IMR-90 (cell line): Measurements from ENCODE around the gene ORC5. TPM values are rescaled to one million over a fixed set of nuclear protein-coding genes. Genes with fewer than 3 reads are reported as not detected.

Experiments used
- ATAC-seq: fragments of 200-7000 bp; cut with Tn5 transposase; 2 replicates; pipeline ENCODE4 v1.9.1; 2020; ENCODE audit warnings: low read depth, mild to moderate bottlenecking, moderate library complexity
- BruUV-seq: library from RNA; stranded (reverse); fragments of 400-500 nt; replicated peaks from 2 replicates; lab custom pipeline; 2021; lab: Mats Ljungman, UMichigan
- CTCF ChIA-PET: fragments of 300-600 bp; formaldehyde crosslinking; extraction: SDS; loops from one replicate; lab custom pipeline; 2021; ENCODE audit warnings: antibody characterized with exemption; lab: Yijun Ruan, JAX
- POLR2A ChIA-PET: fragments of 300-600 bp; sonication (Branson Sonifier 250); formaldehyde crosslinking; loops from one replicate; lab custom pipeline; 2022; ENCODE audit warnings: antibody characterized with exemption; ENCODE audit not compliant: unreplicated experiment; lab: Charles Lee
- DNase-seq: peaks from one replicate; pipeline ENCODE4 v3.0.0; 2013
- H2AFZ ChIP-seq: replicated peaks from 2 replicates; pipeline ENCODE3; 2013; ENCODE audit warnings: low read length, mild to moderate bottlenecking; ENCODE audit not compliant: poor library complexity
- H2AK5ac ChIP-seq: 2 replicates; pipeline ENCODE4 v1.6.1; 2013; ENCODE audit warnings: low read depth, low read length, inconsistent platforms
- H2AK9ac ChIP-seq: replicated peaks from 2 replicates; pipeline ENCODE3; 2013; ENCODE audit warnings: mild to moderate bottlenecking, low read depth, low read length, moderate library complexity; ENCODE audit not compliant: poor library complexity
- H2BK120ac ChIP-seq: 2 replicates; pipeline ENCODE4 v1.6.1; 2013; ENCODE audit warnings: low read depth, low read length, inconsistent platforms
- H2BK15ac ChIP-seq: 3 replicates; pipeline ENCODE4 v1.6.1; 2013; ENCODE audit warnings: low read depth, low read length, inconsistent platforms
- H2BK20ac ChIP-seq: 2 replicates; pipeline ENCODE4 v1.6.1; 2013; ENCODE audit warnings: low read depth, mild to moderate bottlenecking, inconsistent platforms, low read length, moderate library complexity
- H2BK5ac ChIP-seq: 2 replicates; pipeline ENCODE4 v1.6.1; 2013; ENCODE audit warnings: mild to moderate bottlenecking, low read depth, low read length, inconsistent platforms; ENCODE audit not compliant: poor library complexity, severe bottlenecking
- H3K14ac ChIP-seq: replicated peaks from 2 replicates; pipeline ENCODE4 v1.6.1; 2013; ENCODE audit warnings: low read depth, low read length, inconsistent platforms
- H3K18ac ChIP-seq: 2 replicates; pipeline ENCODE4 v1.6.1; 2013; ENCODE audit warnings: low read depth, low read length, control low read depth
- H3K23ac ChIP-seq: 2 replicates; pipeline ENCODE4 v1.6.1; 2013; ENCODE audit warnings: low read depth, low read length, inconsistent platforms
- H3K27ac ChIP-seq: 2 replicates; pipeline ENCODE4 v1.5.1; 2013; ENCODE audit warnings: mild to moderate bottlenecking, control low read depth, low read length; ENCODE audit not compliant: insufficient read depth
- H3K27me3 ChIP-seq: 2 replicates; pipeline ENCODE4 v1.6.1; 2013; ENCODE audit warnings: low read length; ENCODE audit not compliant: control insufficient read depth, insufficient read depth
- H3K36me3 ChIP-seq: 2 replicates; pipeline ENCODE4 v1.6.1; 2013; ENCODE audit warnings: low read length, mixed read lengths; ENCODE audit not compliant: control insufficient read depth, insufficient read depth
- H3K4ac ChIP-seq: 2 replicates; pipeline ENCODE4 v1.6.1; 2013; ENCODE audit warnings: low read depth, low read length, inconsistent platforms
- H3K4me1 ChIP-seq: 2 replicates; pipeline ENCODE4 v1.6.1; 2013; ENCODE audit warnings: low read length, mixed read lengths; ENCODE audit not compliant: control insufficient read depth, insufficient read depth
- H3K4me2 ChIP-seq: 2 replicates; pipeline ENCODE4 v1.6.1; 2013; ENCODE audit warnings: low read depth, mild to moderate bottlenecking, control low read depth, low read length, moderate library complexity
- H3K4me3 ChIP-seq: 2 replicates; pipeline ENCODE4 v1.5.1; 2013; ENCODE audit warnings: low read depth, mild to moderate bottlenecking, control low read depth, low read length, moderate library complexity; ENCODE audit not compliant: insufficient read depth
- H3K56ac ChIP-seq: 2 replicates; pipeline ENCODE4 v1.6.1; 2013; ENCODE audit warnings: low read length, inconsistent platforms; ENCODE audit not compliant: insufficient read depth; ENCODE audit errors: extremely low read depth
- H3K79me1 ChIP-seq, 2 experiments: 2 replicates each; pipeline ENCODE4 v1.6.1; 2013; ENCODE audit warnings: low read length in 2 of 2, inconsistent platforms in 1 of 2, low read depth in 1 of 2
- H3K9ac ChIP-seq: 2 replicates; pipeline ENCODE4 v1.6.1; 2013; ENCODE audit warnings: low read depth, low read length, control low read depth
- H3K9me1 ChIP-seq: 2 replicates; pipeline ENCODE4 v1.6.1; 2013; ENCODE audit warnings: low read length, inconsistent platforms; ENCODE audit not compliant: insufficient read depth
- H3K9me3 ChIP-seq: 2 replicates; pipeline ENCODE4 v1.6.1; 2013; ENCODE audit warnings: low read length; ENCODE audit not compliant: control insufficient read depth, insufficient read depth
- H4K20me1 ChIP-seq: 2 replicates; pipeline ENCODE4 v1.6.1; 2013; ENCODE audit warnings: low read length, inconsistent platforms; ENCODE audit not compliant: insufficient read depth
- H4K5ac ChIP-seq: 2 replicates; pipeline ENCODE4 v1.6.1; 2013; ENCODE audit warnings: mild to moderate bottlenecking, low read depth, low read length, control low read depth
- H4K8ac ChIP-seq, 2 experiments: 2 replicates each; pipeline ENCODE4 v1.6.1; 2013; ENCODE audit warnings: low read depth in 2 of 2, low read length in 2 of 2, control low read depth in 1 of 2, inconsistent platforms in 1 of 2
- H4K91ac ChIP-seq: 2 replicates; pipeline ENCODE4 v1.6.1; 2013; ENCODE audit warnings: low read depth, low read length, inconsistent platforms; ENCODE audit not compliant: insufficient read depth
- ELK1 ChIP-seq: fragments of 150-350 bp; IDR thresholded peaks from 2 replicates; pipeline ENCODE4 v1.6.1; 2016; ENCODE audit warnings: low read depth, mild to moderate bottlenecking, low read length, moderate library complexity, borderline replicate concordance
- FOS ChIP-seq: fragments of 150-350 bp; IDR thresholded peaks from 2 replicates; pipeline ENCODE4 v1.6.1; 2016; ENCODE audit warnings: low read depth, low read length
- MAZ ChIP-seq: IDR thresholded peaks from 2 replicates; pipeline ENCODE4 v1.6.1; 2012; ENCODE audit warnings: low read depth, mild to moderate bottlenecking, low read length, improper control_type of control experiment, moderate library complexity, borderline replicate concordance
- MXI1 ChIP-seq: IDR thresholded peaks from 2 replicates; pipeline ENCODE4 v1.6.1; 2012; ENCODE audit warnings: low read depth, mild to moderate bottlenecking, low read length, moderate library complexity, borderline replicate concordance
- RAD21 ChIP-seq: IDR thresholded peaks from 2 replicates; pipeline ENCODE4 v1.6.1; 2012; ENCODE audit warnings: low read length, improper control_type of control experiment
- SMC3 ChIP-seq: fragments of 150-350 bp; IDR thresholded peaks from 2 replicates; pipeline ENCODE4 v1.6.1; 2016; ENCODE audit warnings: low read depth, mild to moderate bottlenecking, antibody characterized with exemption, low read length, moderate library complexity
- USF2 ChIP-seq: fragments of 150-350 bp; IDR thresholded peaks from 2 replicates; pipeline ENCODE4 v1.6.1; 2017; ENCODE audit warnings: mild to moderate bottlenecking, antibody characterized with exemption, low read length, low read depth
- WGBS, 2 experiments: methylation state at CpG; one replicate each; pipeline versions ENCODE4 v1.1.5 to v1.1.7; 2013; ENCODE audit warnings: missing lambda C conversion rate in 2 of 2; ENCODE audit not compliant: insufficient read length in 1 of 2; ENCODE audit errors: extremely low coverage in 2 of 2; 5-methylcytosine and 5-hydroxymethylcytosine counted together
- dilution Hi-C: fragments of 300-500 bp; cut with HindIII; formaldehyde crosslinking; loops from one replicate; pipeline ENCODE4 v1.14.3; 2018; ENCODE audit warnings: low sequenced_read_pairs; ENCODE audit not compliant: unreplicated experiment
- in situ Hi-C: fragments of 300-500 bp; cut with MboI; formaldehyde crosslinking; loops from 3 replicates; pipeline ENCODE4 v1.14.3; 2019; ENCODE audit warnings: low sequenced_read_pairs, inconsistent platforms, mixed read lengths
- intact Hi-C: fragments of 100-400 bp; cut with micrococcal nuclease; formaldehyde crosslinking; loops from 2 replicates; pipeline ENCODE4 v1.10.0; 2022
- polyA plus RNA-seq, 3 experiments: library from polyadenylated mRNA; depleted of rRNA; stranded (reverse); fragments of >200 nt; gene quantifications; 2 replicates each; pipeline ENCODE4 v1.2.3, GENCODE V29; 2012; ENCODE audit warnings: low replicate concordance in 1 of 3
- total RNA-seq: library from RNA; depleted of rRNA; stranded (reverse); fragments of >200 nt; gene quantifications from 2 replicates; pipeline ENCODE4 v1.2.3, GENCODE V29; 2012

The ORC5 gene
- total and polyA plus RNA-seq, 2 of the 4 experiments (the other 2 are of a cell fraction) = 7.9 to 18.8 TPM

- no peak overlapping the region for H3K4me2 ChIP-seq
- no peak overlapping the region for H2BK120ac ChIP-seq
- H4K5ac ChIP-seq = no peak overlapping the region
- H2BK5ac ChIP-seq = no peak overlapping the region
- H3K36me3 ChIP-seq = peaks cover 15% of the 10 kb centered on the region
- H3K23ac ChIP-seq = no peak overlapping the region
- no peak overlapping the region for H3K27ac ChIP-seq
- dilution Hi-C loops (no loop called here), intact Hi-C loops (no loop called here), in situ Hi-C loops (no loop called here)
- no peak overlapping the region for H2AFZ ChIP-seq
- no peaks in the 10 kb centered on the region for H3K27me3 ChIP-seq
- H4K8ac ChIP-seq = no peak overlapping the region
- H4K91ac ChIP-seq = no peak overlapping the region
- ATAC-seq (no peak), DNase-seq (no peak)
- H4K20me1 ChIP-seq = no peaks in the 10 kb centered on the region
- BruUV-seq = no TSS peak
- H3K4me1 ChIP-seq = no peaks in the 10 kb centered on the region
- H3K9me3 ChIP-seq = no peaks in the 10 kb centered on the region
- no peak overlapping the region for H3K4ac ChIP-seq
- CTCF ChIA-PET = no interaction called here
- H3K14ac ChIP-seq = no peak overlapping the region
- no peak overlapping the region for H3K56ac ChIP-seq
- WGBS, 2 experiments = no CpG with 5 or more reads among the region's 3 CpGs
- H3K79me1 ChIP-seq = peaks cover 3% of the 10 kb centered on the region in 2 experiments; a peak in 2 of 4 replicates
- H3K18ac ChIP-seq = no peak overlapping the region
- no peak for TF ChIP-seq MAZ
- no peak for TF ChIP-seq FOS
- TF ChIP-seq SMC3 = no peak
- TF ChIP-seq MXI1 = no peak
- no peak for TF ChIP-seq RAD21
- no peak for TF ChIP-seq USF2
- no peak for TF ChIP-seq ELK1
- no peak overlapping the region for H3K9ac ChIP-seq
- POLR2A ChIA-PET = no interaction called here
- no peak overlapping the region for H2AK9ac ChIP-seq
- H2BK15ac ChIP-seq = no peak overlapping the region
- no peak overlapping the region for H3K4me3 ChIP-seq
- no peak overlapping the region for H2AK5ac ChIP-seq
- H3K9me1 ChIP-seq = no peaks in the 10 kb centered on the region
- H2BK20ac ChIP-seq = no peak overlapping the region
These were observed 22.5 kb downstream of the ORC5 start for GRCh38 chr7:104185346-104185745.
